Esophagus squamous epithelium (tissue), 4 donors: Measurements from ENCODE around the gene QRSL1.

Experiments
- CTCF ChIP-seq, 6 experiments: fragments of 450-650 bp in 4 of 6; fragments of 200-600 bp in 2 of 6; sonication (generic) in 2 of 6; IDR thresholded peaks; one replicate each; pipeline ENCODE4 v1.5.1; 2016 to 2019; ENCODE audit warnings: antibody characterized with exemption in 6 of 6, mild to moderate bottlenecking in 4 of 6, moderate library complexity in 4 of 6
- POLR2A ChIP-seq, 4 donors: fragments of 450-650 bp; IDR thresholded peaks; one replicate each; pipeline ENCODE4 v1.6.1; 2017; ENCODE audit warnings: antibody characterized with exemption in 4 of 4, mild to moderate bottlenecking in 4 of 4, moderate library complexity in 3 of 4

GRCh38 chr6:106609699-106610098 is 19.7 kb upstream of the QRSL1 start:
- TF ChIP-seq CTCF (IDR thresholded peaks at IDR 0.05) (peak in 4 of 6 experiments; percentile 7 to 49 (median 32)), POLR2A (IDR thresholded peaks at IDR 0.05) (no peak)
